ENCODE measurements around the gene PARD3B. TPM values are rescaled to one million over a fixed set of nuclear protein-coding genes. Genes with fewer than 3 reads are reported as not detected.

PARD3B gene
- total and polyA plus RNA-seq, 2 of the 4 experiments (the other 2 are of a cell fraction), result 3.3 to 15.6 TPM

DNA sequence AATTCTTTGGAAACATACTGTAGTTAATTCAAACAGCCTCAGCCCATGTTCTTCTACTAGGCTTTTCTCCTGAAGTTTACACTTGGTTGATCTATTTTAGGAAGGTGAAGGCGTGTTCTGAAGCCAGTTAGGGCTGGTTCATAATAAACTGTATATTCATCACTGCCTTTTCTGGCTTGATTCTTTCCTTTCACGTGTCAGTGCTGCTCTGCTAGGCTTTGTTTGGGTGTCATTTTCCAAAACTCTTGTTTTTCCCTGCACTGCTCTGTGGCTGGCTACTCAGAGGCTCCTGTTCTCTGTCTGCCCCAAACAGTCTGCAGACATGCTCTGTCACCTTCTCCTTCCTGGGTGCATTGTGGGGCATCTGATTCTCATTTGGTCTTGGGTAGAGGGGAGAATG lies 136.1 kb downstream of the PARD3B start:
- Histone ChIP-seq H3K9me1 (ENCODE audit: insufficient read depth, low read length) (no peaks in the 10 kb centered on the region), H3K79me1 (ENCODE audit: low read depth in 1 of 2, low read length in 2 of 2) (peaks cover 11 to 23% of the 10 kb centered on the region in 2 experiments), H2AFZ (replicated peaks; ENCODE audit: low read length, poor library complexity) (peak overlapping the region; percentile 36), H3K4me2 (ENCODE audit: low read depth, low read length) (peak overlapping the region; percentile 40; the same call in 1 of the 2 replicates), H2AK5ac (ENCODE audit: low read depth, low read length) (no peak overlapping the region), H2BK15ac (ENCODE audit: low read depth, low read length) (no peak overlapping the region), H3K4ac (ENCODE audit: low read depth, low read length) (peak overlapping the region; percentile 36; the same call in 1 of the 2 replicates), H3K36me3 (ENCODE audit: control insufficient read depth, insufficient read depth, low read length) (no peaks in the 10 kb centered on the region), H2AK9ac (replicated peaks; ENCODE audit: low read depth, low read length, poor library complexity) (no peak overlapping the region), H2BK5ac (ENCODE audit: low read depth, low read length, poor library complexity, severe bottlenecking) (no peak overlapping the region), H2BK120ac (ENCODE audit: low read depth, low read length) (no peak overlapping the region), H4K20me1 (ENCODE audit: insufficient read depth, low read length) (no peaks in the 10 kb centered on the region; the same call in 1 of the 2 replicates), H4K8ac (ENCODE audit: low read depth in 2 of 2, low read length in 2 of 2) (no peak overlapping the region), H3K4me3 (ENCODE audit: insufficient read depth, low read depth, low read length) (no peak overlapping the region), H3K18ac (ENCODE audit: low read depth, low read length) (no peak overlapping the region), H4K91ac (ENCODE audit: insufficient read depth, low read depth, low read length) (no peak overlapping the region), H2BK20ac (ENCODE audit: low read depth, low read length) (no peak overlapping the region), H3K27me3 (ENCODE audit: control insufficient read depth, insufficient read depth, low read length) (no peaks in the 10 kb centered on the region), H3K9me3 (ENCODE audit: control insufficient read depth, insufficient read depth, low read length) (no peaks in the 10 kb centered on the region), H3K23ac (ENCODE audit: low read depth, low read length) (no peak overlapping the region), H3K4me1 (ENCODE audit: control insufficient read depth, insufficient read depth, low read length) (0 out of 2 replicates have a peak, but pooled peaks cover 1% of the 10 kb centered on the region), H3K9ac (ENCODE audit: low read depth, low read length) (no peak overlapping the region), H3K27ac (ENCODE audit: insufficient read depth, low read length) (no peak overlapping the region), H4K5ac (ENCODE audit: low read depth, low read length) (no peak overlapping the region), H3K56ac (ENCODE audit: extremely low read depth, insufficient read depth, low read length) (no peak overlapping the region), H3K14ac (replicated peaks; ENCODE audit: low read depth, low read length) (0 out of 2 replicates have a peak overlapping the region, but pooled peaks have one; percentile 5)
- POLR2A ChIA-PET (ENCODE audit: unreplicated experiment), result no interaction called here
- no TSS peak for BruUV-seq (replicated peaks)
- TF ChIP-seq NFE2L2 (IDR thresholded peaks at IDR 0.05; ENCODE audit: low read depth, low read length) (no peak), BHLHE40 (IDR thresholded peaks at IDR 0.05; ENCODE audit: low read depth, low read length) (peak; percentile 45; the same call in 1 of the 2 replicates), CEBPB (IDR thresholded peaks at IDR 0.05; ENCODE audit: low read depth, low read length) (no peak)
- ATAC-seq (ENCODE audit: low read depth) (peak; percentile 91), DNase-seq (peak; percentile 49)
- CTCF ChIA-PET, result no interaction called here
- intact Hi-C loops (cut with micrococcal nuclease) (loop anchor here (5.0 kb wide), 2 partner anchors 54 to 69 kb away; no protein-coding TSS in a partner anchor), dilution Hi-C loops (cut with HindIII; ENCODE audit: low sequenced_read_pairs, unreplicated experiment) (no loop called here), in situ Hi-C loops (cut with MboI; ENCODE audit: low sequenced_read_pairs) (no loop called here)
- no CpG with 5 or more reads among the region's 2 CpGs for WGBS, 2 experiments (ENCODE audit: extremely low coverage in 2 of 2, insufficient read length in 1 of 2)
